Right forelimb (tissue), 1 donor: Measurements from ENCODE around the gene FBLN2.

Experiments
- DNase-seq: peaks from one replicate; pipeline ENCODE4 v3.0.0-alpha.2; 2018

The FBLN2 gene

DNA sequence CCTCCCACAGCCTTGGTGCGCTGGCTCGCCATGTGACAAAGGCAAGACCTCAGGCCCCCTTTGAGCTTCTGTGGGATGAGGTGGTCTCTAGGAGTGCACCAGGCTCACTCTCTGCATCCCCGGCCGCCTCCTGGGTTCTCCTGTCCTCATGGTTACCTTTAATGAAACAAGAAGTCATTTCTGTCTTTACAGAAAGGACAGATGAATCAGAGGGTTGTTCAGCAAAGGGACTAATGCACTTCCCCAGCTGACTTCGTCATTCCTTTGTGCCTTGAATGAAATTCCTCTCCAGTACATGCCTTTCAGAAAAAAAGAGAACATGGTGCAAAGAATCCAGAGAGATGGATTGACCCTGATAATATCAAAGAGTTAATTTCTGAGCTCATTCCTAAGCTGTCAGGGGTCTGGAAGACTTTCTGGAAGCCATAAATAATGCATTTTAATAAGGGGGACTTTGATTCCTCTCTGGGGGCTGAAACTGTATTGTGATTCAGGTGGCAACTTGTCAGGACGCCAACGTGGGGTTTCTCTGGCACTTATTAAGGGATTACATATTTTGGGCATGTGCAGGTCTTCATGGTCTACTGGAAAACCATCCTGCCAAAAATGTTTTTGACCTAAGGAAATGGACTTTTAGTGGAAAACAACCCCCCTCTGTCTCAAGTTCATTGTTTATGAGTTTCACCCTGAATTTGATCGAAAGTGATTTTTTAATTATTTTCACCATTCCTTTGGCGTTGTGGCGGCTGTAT is 122.7 kb downstream of the FBLN2 start:
- no peak for DNase-seq

GRCh38 chr3:13673207-13673606 is 124.3 kb downstream of the FBLN2 start:
- no peak for DNase-seq

- no peak for DNase-seq
Measured at GRCh38 chr3:13674538-13675185, 125.7 kb downstream of the FBLN2 start.

DNA sequence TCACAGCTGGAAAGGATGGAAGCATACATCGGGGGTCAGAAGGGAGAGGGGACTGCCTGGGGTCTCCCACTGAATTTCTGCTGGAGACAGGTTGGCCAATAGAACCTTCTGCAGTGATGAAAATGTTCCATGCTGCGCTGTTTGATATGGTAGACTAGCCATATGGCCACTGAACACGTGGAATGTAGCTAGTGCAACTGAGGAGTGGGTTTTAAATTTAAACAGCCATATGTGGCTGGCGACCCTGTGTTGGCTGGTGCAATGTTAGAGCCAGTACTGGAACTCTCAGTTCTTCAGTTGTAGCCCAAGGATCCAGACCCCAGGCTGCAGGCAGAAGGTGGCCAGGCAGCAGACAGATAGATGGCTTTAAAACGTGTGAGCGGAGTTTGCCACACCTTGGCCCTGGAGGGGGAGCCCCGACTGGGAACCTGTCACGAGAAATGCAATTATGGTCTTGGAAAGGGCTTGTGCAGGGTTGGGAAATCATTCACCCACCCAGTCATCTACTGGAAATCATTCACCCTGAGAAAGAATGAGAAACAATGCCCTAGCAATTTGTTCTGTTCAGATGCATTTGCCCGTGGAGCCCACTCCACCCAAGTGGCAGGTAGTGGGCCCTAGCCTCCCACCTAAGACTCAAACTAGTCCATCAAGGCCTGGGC is 127.6 kb downstream of the FBLN2 start:
- no peak for DNase-seq

GRCh38 chr3:13677272-13677671 is 128.3 kb downstream of the FBLN2 start:
- no peak for DNase-seq

DNA sequence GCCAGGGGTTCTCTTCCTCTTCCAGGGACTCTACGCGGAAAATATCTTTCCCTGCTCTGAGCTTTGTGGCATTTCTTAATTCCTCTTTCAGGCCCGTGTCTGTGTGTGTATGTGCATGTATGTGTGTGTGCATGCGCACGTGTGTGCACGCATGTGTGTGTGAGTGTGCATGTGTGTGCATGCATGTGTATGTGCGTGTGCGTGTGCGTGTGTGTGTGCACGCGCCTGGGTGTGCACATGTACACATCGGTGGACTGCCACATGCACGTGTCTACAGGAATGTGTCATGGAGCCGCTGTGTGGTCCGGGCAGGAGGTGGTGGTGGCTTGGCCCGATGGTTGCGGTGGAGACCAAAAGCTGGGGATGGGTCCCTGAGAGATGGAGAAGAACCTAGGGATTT is 133.0 kb downstream of the FBLN2 start:
- no peak for DNase-seq

DNA sequence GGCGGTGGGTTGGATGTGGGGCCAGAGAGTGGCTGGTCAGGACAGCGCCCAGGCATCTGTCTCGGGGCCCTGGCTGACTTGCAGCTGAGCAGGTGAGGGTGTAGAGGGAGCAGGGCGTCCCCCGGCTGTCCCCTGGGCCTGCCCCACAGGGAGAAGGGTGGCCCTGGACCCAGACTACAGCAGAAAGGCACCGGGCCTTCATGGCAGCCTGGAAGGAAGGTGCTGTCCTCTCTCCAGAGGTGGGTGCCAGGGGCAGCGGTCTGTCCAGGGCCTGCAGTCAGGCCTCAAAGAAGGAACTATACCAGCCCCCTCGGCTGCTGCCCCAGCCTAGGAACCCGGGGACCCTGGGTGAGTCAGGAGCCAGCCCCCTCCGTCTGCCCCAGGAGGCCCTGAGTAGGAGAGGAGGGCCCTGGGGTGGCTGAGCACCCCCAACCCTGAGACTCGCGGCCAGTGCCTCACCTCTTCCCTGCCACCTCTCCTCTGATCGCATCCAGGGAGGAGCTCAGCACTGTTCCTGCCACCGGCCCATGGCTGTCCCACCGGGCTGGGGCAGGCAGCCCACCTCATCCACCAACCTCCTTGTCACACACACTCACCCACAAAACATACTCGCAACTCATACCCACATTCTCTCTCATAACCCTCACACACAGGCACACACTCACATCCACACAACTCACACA is 133.5 kb downstream of the FBLN2 start:
- no peak for DNase-seq

DNA sequence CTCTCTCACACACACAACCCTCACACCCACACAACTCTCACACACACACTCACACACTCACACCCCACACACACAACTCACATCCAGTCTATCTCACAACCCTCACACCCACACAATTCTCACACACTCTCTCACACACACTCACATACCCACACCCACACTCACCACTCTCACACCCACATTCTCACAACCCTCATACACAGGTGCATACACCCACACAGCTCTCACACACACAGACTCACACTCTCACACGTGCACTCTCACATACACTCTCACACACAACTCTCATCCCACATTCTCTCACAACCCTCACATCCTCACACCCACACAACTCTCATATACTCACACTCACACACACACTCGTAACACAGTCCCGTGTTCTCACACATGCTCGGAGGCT is 134.4 kb downstream of the FBLN2 start:
- DNase-seq, result no peak

DNA sequence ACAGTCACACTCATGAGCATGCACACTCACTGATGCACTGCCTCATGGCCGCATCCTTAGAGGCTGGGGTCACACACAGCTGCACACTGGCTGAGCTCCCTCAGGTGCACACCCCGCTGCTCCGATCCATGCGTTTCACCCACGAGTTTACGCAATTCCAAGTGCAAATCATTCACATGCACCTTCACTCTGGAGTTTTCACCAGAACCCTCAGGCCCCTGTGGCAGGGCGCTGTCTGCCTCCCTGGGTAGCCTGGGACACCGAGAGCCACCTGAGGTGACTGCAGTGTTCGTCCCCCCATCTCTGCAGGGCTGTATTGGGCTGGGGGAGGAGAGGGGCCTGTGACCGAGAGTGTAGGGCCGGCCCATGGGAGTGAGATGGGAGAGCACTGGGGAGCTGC is 134.8 kb downstream of the FBLN2 start:
- no peak for DNase-seq

- no peak for DNase-seq
Measured at GRCh38 chr3:13684350-13684749, 135.4 kb downstream of the FBLN2 start.

DNA sequence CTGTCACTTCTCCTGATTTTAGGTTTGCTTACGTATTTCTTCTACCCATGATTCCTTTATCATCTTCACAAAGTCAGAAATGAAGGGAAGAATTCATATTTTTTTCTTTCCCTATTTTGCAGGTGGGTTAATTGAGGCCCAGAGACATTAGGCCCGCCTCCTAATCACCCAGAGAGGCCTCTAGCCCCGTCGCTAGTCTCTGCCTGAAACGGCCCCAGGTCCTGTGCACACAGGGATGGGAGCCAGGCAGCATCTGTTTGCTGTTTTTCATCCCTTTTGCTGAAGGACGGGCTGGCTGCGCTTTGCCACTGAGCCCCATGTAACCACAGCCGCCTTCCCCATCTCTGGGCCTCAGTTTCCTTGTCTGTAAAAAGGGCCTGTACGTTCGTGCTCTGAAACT is 135.9 kb downstream of the FBLN2 start:
- DNase-seq, result no peak

- DNase-seq, result no peak
Measured at GRCh38 chr3:13685721-13686120, 136.8 kb downstream of the FBLN2 start.

- no peak for DNase-seq
Measured at GRCh38 chr3:13686367-13687160, 137.6 kb downstream of the FBLN2 start.

- no peak for DNase-seq
Measured at GRCh38 chr3:13687517-13687943, 138.6 kb downstream of the FBLN2 start.
